Testis (tissue), 2 donors: ENCODE results near the gene C2orf92.

Experiments
- CTCF ChIP-seq, 3 experiments: fragments of 450-650 bp in 2 of 3; fragments of 200-600 bp in 1 of 3; sonication (generic) in 1 of 3; IDR thresholded peaks; one replicate each; pipeline ENCODE4 v1.5.1; 2016 to 2019; ENCODE audit warnings: antibody characterized with exemption in 3 of 3, mild to moderate bottlenecking in 2 of 3, moderate library complexity in 1 of 3
- POLR2A ChIP-seq: fragments of 450-650 bp; IDR thresholded peaks from one replicate; pipeline ENCODE4 v1.6.1; 2017; ENCODE audit warnings: antibody characterized with exemption, mild to moderate bottlenecking, moderate library complexity

DNA sequence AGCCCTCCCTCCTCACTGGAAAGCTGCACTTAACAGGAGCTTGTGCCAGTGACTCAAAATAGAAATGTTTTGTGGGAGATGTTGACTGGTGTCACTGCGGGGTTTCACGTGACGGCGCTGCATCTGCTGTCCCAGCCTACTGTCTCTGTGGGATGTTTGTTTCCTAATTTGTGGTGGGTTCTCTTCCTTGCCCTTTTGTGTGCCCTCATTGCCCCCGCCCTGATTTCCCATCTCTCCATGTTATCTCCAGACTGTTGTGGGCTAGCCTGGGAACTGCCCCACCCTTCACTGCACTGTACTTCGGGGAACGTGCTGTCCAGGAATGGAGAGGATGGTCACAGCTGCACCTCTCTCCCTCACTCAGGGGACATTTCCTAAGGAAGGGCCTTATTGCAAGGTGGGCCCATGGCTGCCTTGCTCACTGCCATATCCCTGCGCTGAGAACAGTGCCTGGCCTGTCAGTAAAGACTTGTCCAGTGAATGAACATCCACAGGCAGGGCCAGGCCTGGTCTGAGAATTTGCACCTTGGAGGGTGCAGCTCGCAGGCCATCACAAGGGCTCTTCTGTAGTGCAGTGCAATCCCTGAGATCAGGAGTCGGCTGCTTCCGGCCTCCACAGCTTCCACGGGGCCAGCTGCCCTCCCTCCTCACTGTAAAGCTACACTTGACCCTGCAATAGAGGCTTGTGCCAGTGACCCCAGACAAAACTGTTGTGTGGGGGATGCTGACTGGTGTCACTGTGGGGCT is 61.9 kb downstream of the C2orf92 start:
- TF ChIP-seq CTCF (IDR thresholded peaks at IDR 0.05) (no peak), POLR2A (no peak)
